T-helper 9 cell (primary cell): Measurements from ENCODE around the gene NAT9.

Source experiments
- DNase-seq: peaks from one replicate; pipeline ENCODE4 v3.0.0-alpha.2; 2020
- total RNA-seq, 2 donors: gene quantifications; one replicate each; lab custom pipeline; 2026; lab: John Stamatoyannopoulos, UW

The NAT9 gene
- total RNA-seq: 25.1 to 46.3 reads per million in 2 donors

- peak; percentile 99 for DNase-seq
Observed at GRCh38 chr17:74776044-74776962, at the start of gene NAT9. Gene NAT9, minus strand, starts transcription at chr17:74776345. Its CDS starts 647 bp downstream, at chr17:74775698.

GRCh38 chr17:74824961-74825627 is 48.9 kb upstream of the NAT9 start:
- no peak for DNase-seq

- no peak for DNase-seq
Observed at GRCh38 chr17:74822939-74823367, 46.8 kb upstream of the NAT9 start.

GRCh38 chr17:74822335-74822938 is 46.3 kb upstream of the NAT9 start:
- no peak for DNase-seq

GRCh38 chr17:74821655-74822334 is 45.6 kb upstream of the NAT9 start:
- no peak for DNase-seq

- no peak for DNase-seq
Observed at GRCh38 chr17:74819801-74820436, 43.8 kb upstream of the NAT9 start.

- no peak for DNase-seq
Observed at GRCh38 chr17:74818291-74818938, 42.3 kb upstream of the NAT9 start.

GRCh38 chr17:74816905-74817620 is 40.9 kb upstream of the NAT9 start:
- DNase-seq: no peak

GRCh38 chr17:74815550-74816370 is 39.6 kb upstream of the NAT9 start:
- DNase-seq: no peak

GRCh38 chr17:74815067-74815466 is 38.9 kb upstream of the NAT9 start:
- DNase-seq: no peak

GRCh38 chr17:74814453-74814852 is 38.3 kb upstream of the NAT9 start:
- DNase-seq: no peak

GRCh38 chr17:74812109-74813009 is 36.2 kb upstream of the NAT9 start:
- no peak for DNase-seq

GRCh38 chr17:74810699-74811485 is 34.7 kb upstream of the NAT9 start:
- no peak for DNase-seq

GRCh38 chr17:74808714-74809430 is 32.7 kb upstream of the NAT9 start:
- no peak for DNase-seq

- DNase-seq: no peak
Observed at GRCh38 chr17:74807925-74808324, 31.8 kb upstream of the NAT9 start.

GRCh38 chr17:74807441-74807840 is 31.3 kb upstream of the NAT9 start:
- no peak for DNase-seq

GRCh38 chr17:74806334-74806733 is 30.2 kb upstream of the NAT9 start:
- no peak for DNase-seq

GRCh38 chr17:74805591-74805991 is 29.4 kb upstream of the NAT9 start:
- no peak for DNase-seq
